Stimulated activated memory B cell treated with anti-CD40 and anti-IgM and Interleukin-4, amounts not matched to agents 10 μg/mL and 1 μg/mL and 100 μg/mL, for 72 hours (primary cell): ENCODE results near the gene GLIPR1.
A peak's percentile ranks its signal among the peaks of the same experiment; 100 is the strongest.
"Not testable (repeated sequence)": the region's sequence is repeated elsewhere in the genome, so short reads cannot be mapped to it uniquely, and the experiment has no call there.

Source experiments
- ATAC-seq: fragments of 150-1000 bp; cut with Tn5 transposase; 2 replicates; pipeline ENCODE4 v1.10.0; 2021
- H3K27ac Mint-ChIP-seq: one replicate; pipeline ENCODE4 v1.8.0; 2022; ENCODE audit warnings: mild to moderate bottlenecking, mixed read lengths
- H3K27me3 Mint-ChIP-seq: one replicate; pipeline ENCODE4 v1.8.0; 2022; ENCODE audit warnings: mixed read lengths
- H3K36me3 Mint-ChIP-seq: one replicate; pipeline ENCODE4 v1.8.0; 2022; ENCODE audit warnings: mixed read lengths
- H3K4me1 Mint-ChIP-seq: one replicate; pipeline ENCODE4 v1.8.0; 2022; ENCODE audit warnings: mixed read lengths
- H3K4me3 Mint-ChIP-seq: one replicate; pipeline ENCODE4 v1.8.0; 2022; ENCODE audit warnings: mild to moderate bottlenecking, moderate library complexity, mixed read lengths
- H3K9me3 Mint-ChIP-seq: one replicate; pipeline ENCODE4 v1.8.0; 2022; ENCODE audit warnings: mixed read lengths

GLIPR1 gene

DNA sequence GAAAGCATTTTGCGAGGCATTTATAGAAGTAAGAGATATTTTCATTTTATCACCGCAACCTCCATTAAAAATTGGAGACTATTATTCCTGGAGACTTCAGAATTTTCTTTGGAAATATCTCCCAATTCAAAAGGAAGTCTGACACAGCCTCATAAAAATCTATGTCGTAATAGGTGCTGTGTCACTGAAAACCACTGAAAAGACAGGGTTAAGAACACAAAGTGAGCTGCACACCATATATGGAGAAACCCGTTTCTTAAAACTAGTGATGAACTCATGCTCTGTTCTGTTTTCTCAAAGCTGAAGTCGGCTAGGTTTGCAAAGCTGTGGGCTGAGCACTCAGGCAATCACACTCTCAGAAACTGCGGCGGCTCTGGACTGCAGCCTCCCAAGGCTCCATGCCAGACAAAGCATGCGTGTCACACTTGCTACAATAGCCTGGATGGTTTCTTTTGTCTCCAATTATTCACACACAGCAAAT, at the start of gene GLIPR1:
TSS of gene GLIPR1 (plus strand) at position 287 of the 481 bp plus-strand sequence. CDS start at position 413, 126 bp downstream.
- H3K9me3 Mint-ChIP-seq: no peaks in the 10 kb centered on the region
- peak within 1 kb of the TSS; percentile 93 for H3K4me3 Mint-ChIP-seq
- ATAC-seq: peak; percentile 94
- peaks cover 6% of the 10 kb centered on the region for H3K36me3 Mint-ChIP-seq
- H3K27me3 Mint-ChIP-seq: no peaks in the 10 kb centered on the region
- peak within 1 kb of the TSS; percentile 92 for H3K27ac Mint-ChIP-seq
- H3K4me1 Mint-ChIP-seq: peaks cover 82% of the 10 kb centered on the region

DNA sequence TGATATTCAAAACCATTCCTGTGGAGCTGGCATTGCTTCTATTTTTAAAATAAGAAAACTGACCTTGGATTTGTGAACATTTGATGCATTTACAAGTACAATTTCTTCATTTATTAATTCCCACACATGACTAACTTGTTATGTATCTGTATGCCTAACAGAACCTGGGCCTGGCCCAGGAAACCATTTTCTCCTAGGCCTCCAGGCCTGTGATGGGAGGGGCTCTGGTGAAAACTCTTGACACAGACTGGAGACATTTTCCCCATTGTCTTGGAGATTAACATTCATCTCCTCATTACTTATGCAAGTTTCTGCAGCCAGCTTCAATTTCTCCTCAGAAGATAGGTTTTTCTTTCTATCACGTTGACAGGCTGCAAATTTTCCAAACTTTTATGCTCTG, 47.6 kb upstream of the GLIPR1 start:
- Mint-ChIP-seq H3K4me1 (no peaks in the 10 kb centered on the region), H3K4me3 (no peak overlapping the region), H3K9me3 (peaks cover 18% of the 10 kb centered on the region), H3K27me3 (peaks cover 9% of the 10 kb centered on the region), H3K27ac (no peak overlapping the region), H3K36me3 (peaks cover 2% of the 10 kb centered on the region)
- ATAC-seq: no peak

DNA sequence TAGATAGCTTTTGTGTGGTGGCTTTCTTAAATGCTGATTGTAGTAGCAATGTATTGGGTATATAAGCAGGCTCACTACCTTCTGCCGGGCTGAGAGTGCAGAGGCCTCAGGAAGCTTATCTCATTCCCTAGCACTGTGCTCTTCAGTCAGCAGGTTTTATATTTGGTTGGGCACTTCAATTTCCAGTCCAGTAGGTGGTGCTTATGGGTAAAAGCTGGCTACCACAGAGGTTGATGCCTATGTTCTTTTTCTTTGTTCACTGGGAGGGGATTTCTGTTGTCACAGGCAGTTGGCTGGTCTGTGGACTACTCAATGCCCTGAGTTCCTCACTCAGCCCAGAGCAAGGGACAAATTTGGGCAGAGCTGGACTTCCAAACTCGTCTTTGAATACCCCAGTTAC, 43.0 kb upstream of the GLIPR1 start:
- Mint-ChIP-seq H3K27ac (no peak overlapping the region), H3K4me3 (no peak overlapping the region), H3K9me3 (peaks cover 5% of the 10 kb centered on the region), H3K4me1 (no peaks in the 10 kb centered on the region), H3K27me3 (peaks cover 15% of the 10 kb centered on the region), H3K36me3 (peaks cover 7% of the 10 kb centered on the region)
- peak; percentile 65 for ATAC-seq

DNA sequence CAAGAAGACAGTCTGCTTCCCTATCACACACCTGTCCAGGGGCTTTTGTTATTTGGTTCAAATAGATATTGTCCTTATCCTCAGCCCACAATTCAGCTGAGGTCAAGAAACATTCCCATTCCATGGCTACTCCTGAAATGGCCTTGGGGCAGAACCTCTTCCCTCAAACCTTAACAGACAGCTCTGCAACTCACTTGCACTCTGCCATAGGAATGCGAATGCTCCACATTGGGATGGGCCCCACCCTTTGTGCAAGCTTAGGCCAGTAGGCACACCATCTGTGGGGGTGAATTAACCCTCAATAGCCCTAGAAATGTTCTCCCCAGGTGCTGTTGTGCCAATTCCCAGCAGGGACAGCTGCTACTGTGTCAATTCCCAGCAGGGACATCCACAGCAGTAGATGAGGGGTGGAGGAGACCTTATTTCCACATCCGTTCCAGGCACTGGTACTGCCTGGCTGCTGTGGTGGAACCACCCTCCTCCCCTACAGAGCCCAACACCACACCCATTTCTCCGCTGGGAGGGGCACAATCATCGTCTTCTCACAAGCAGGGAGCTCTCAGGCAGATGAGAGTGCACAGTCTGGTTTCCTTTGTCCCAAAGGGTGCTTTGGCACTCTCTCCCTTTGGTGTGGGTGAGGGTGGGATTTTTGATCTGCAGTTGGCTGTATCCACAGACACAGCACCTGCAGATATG, 42.3 kb upstream of the GLIPR1 start:
- no peak overlapping the region for H3K4me3 Mint-ChIP-seq

DNA sequence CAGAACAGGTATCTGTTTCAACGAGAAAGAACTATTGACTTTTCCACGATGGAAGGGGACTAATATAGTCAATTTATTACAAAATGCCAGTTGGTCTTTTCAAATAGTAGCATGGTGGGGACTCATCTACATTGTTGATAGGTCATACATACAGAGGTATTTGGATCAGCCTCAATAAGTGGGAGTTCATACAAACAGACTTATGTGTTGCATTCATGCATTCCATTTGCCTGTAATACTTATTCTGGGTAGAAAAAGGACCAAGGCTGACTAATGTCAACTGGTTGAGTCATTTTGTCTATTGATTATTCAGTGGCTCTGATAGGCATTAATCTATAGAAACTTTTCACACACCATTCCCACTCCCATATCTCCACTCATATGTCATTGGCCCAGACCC, 41.5 kb upstream of the GLIPR1 start:
- Mint-ChIP-seq H3K27ac (no peak overlapping the region), H3K9me3 (peaks cover 5% of the 10 kb centered on the region), H3K4me3 (no peak overlapping the region), H3K27me3 (peaks cover 15% of the 10 kb centered on the region), H3K4me1 (no peaks in the 10 kb centered on the region), H3K36me3 (peaks cover 7% of the 10 kb centered on the region)
- no peak for ATAC-seq

More for the DNA sequence above, 42.3 kb upstream of the GLIPR1 start:
- ATAC-seq: no peak
- Mint-ChIP-seq H3K9me3 (peaks cover 5% of the 10 kb centered on the region), H3K36me3 (peaks cover 7% of the 10 kb centered on the region), H3K4me1 (no peaks in the 10 kb centered on the region), H3K27me3 (peaks cover 15% of the 10 kb centered on the region), H3K27ac (no peak overlapping the region)

- Mint-ChIP-seq H3K9me3 (peaks cover 5% of the 10 kb centered on the region), H3K36me3 (peaks cover 7% of the 10 kb centered on the region), H3K4me1 (no peaks in the 10 kb centered on the region), H3K27ac (no peak overlapping the region), H3K27me3 (peaks cover 15% of the 10 kb centered on the region), H3K4me3 (no peak overlapping the region)
- no peak for ATAC-seq
These were observed 40.6 kb upstream of the GLIPR1 start for GRCh38 chr12:75439930-75440329.

DNA sequence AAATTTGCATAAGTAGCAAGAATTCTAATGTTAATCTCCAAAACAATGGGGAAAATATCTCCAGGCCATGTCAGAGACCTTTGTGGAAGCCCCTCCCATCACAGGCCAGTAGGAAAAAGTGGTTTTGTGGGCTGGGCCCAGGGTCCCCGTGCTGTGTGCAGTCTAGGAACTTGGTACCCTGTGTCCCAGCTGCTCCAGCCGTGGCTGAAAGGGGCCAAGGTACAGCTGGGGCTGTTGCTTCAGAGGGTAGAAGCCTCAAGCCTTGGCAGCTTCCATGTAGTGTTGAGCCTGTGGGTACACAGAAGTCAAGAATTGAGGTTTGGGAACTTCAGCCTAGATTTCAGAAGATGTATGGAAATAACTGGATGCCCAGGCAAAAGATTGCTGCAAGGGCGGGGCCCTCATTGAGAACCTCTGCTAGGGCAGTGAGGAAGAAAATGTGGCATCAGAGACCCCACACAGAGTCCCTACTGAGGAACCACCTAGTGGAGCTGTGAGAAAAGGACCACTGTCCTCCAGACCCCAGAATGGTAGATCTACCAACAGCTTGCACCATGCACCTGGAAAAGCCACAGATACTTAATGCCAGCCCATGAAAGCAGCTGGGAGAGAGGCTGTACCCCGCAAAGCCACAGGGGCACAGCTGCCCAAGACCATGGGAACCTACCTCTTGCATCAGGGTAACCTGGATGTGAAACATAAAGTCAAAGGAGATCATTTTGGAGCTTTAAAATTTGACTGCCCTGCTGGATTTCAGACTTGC, 38.7 kb upstream of the GLIPR1 start:
- H3K36me3 Mint-ChIP-seq, H3K27ac Mint-ChIP-seq, H3K9me3 Mint-ChIP-seq, ATAC-seq, H3K4me1 Mint-ChIP-seq, H3K4me3 Mint-ChIP-seq: not testable (repeated sequence)
- peaks cover 15% of the 10 kb centered on the region for H3K27me3 Mint-ChIP-seq

- not testable (repeated sequence) for H3K4me1 Mint-ChIP-seq, H3K27ac Mint-ChIP-seq, H3K4me3 Mint-ChIP-seq, ATAC-seq, H3K9me3 Mint-ChIP-seq, H3K36me3 Mint-ChIP-seq
- H3K27me3 Mint-ChIP-seq: peaks cover 15% of the 10 kb centered on the region
These were observed 38.1 kb upstream of the GLIPR1 start for GRCh38 chr12:75442454-75442853.

DNA sequence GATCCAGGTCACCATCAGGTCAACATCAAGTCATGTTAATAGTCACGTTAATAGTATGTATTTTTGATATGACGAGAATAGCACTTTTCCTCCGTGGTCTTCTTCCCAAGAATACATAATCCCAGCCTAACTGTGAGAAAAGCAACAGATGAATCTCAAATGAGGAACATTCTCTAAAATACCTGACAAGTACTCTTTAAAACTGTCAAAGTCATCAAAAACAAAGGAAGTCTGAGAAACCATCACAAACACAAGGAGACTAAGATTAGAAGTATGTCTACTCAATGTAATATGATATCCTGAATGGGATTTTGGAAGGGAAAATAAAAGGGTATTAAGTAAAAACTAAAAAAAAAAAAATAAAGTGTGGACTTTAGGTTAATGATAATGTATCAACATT, 36.8 kb upstream of the GLIPR1 start:
- Mint-ChIP-seq H3K4me3 (no peak overlapping the region), H3K27me3 (peaks cover 15% of the 10 kb centered on the region), H3K9me3 (peaks cover 5% of the 10 kb centered on the region), H3K36me3 (peaks cover 7% of the 10 kb centered on the region), H3K4me1 (no peaks in the 10 kb centered on the region), H3K27ac (no peak overlapping the region)
- ATAC-seq: no peak

- Mint-ChIP-seq H3K4me1 (no peaks in the 10 kb centered on the region), H3K9me3 (peaks cover 5% of the 10 kb centered on the region), H3K4me3 (no peak overlapping the region), H3K27ac (no peak overlapping the region), H3K27me3 (peaks cover 15% of the 10 kb centered on the region), H3K36me3 (peaks cover 7% of the 10 kb centered on the region)
- no peak for ATAC-seq
These were observed 36.0 kb upstream of the GLIPR1 start for GRCh38 chr12:75444429-75445136.

GRCh38 chr12:75445137-75445507, 35.4 kb upstream of the GLIPR1 start:
- H3K9me3 Mint-ChIP-seq, H3K4me1 Mint-ChIP-seq, H3K36me3 Mint-ChIP-seq, H3K4me3 Mint-ChIP-seq, ATAC-seq, H3K27ac Mint-ChIP-seq: not testable (repeated sequence)
- H3K27me3 Mint-ChIP-seq: peaks cover 15% of the 10 kb centered on the region

- H3K36me3 Mint-ChIP-seq: no peaks in the 10 kb centered on the region
- H3K27me3 Mint-ChIP-seq: peaks cover 3% of the 10 kb centered on the region
- H3K4me1 Mint-ChIP-seq: no peaks in the 10 kb centered on the region
These were observed 33.7 kb upstream of the GLIPR1 start for GRCh38 chr12:75446857-75447256.

DNA sequence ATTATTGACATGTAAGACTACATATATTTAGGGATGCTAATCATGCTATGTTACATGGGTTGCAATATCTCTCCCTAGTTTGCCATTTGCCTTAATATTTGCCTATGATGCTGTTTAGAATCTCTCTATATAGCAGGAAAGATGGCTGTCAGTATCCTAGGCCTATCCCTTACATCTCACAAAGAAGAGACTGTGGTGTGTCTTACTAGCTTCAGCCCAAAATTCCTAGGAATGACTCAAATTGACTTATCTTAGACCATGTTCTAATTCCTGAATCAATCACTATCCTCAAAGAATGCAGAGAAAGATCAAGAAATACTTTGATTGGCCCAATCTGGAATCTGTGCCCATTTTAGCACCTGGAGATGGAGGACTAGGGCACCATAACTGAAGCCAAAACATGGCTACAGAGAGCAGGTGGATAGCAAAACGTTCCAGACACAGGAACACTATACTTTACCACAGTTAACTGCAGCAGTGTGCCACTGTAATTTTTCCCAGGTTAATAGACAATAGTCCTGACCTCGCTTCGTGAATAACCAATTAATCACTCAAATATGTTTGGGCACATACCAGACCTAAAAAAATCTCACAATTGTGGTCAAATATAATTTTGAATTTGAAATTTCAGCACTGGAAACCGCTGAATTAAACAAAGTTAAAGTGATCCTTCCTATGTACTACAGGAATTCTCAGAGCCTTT, 32.7 kb upstream of the GLIPR1 start:
- Mint-ChIP-seq H3K27me3 (no peaks in the 10 kb centered on the region), H3K4me3 (no peak overlapping the region), H3K27ac (no peak overlapping the region), H3K4me1 (no peaks in the 10 kb centered on the region), H3K9me3 (no peaks in the 10 kb centered on the region), H3K36me3 (no peaks in the 10 kb centered on the region)
- ATAC-seq: no peak

More at GRCh38 chr12:75446857-75447256, 33.7 kb upstream of the GLIPR1 start:
- Mint-ChIP-seq H3K9me3 (no peaks in the 10 kb centered on the region), H3K4me3 (no peak overlapping the region), H3K27ac (no peak overlapping the region)
- no peak for ATAC-seq

- Mint-ChIP-seq H3K4me1 (no peaks in the 10 kb centered on the region), H3K27me3 (no peaks in the 10 kb centered on the region), H3K4me3 (no peak overlapping the region), H3K27ac (no peak overlapping the region), H3K36me3 (peaks cover 9% of the 10 kb centered on the region), H3K9me3 (peaks cover 9% of the 10 kb centered on the region)
- ATAC-seq: no peak
These were observed 27.8 kb upstream of the GLIPR1 start for GRCh38 chr12:75452675-75453330.
